HepG2 (cell line): Measurements from ENCODE around the gene AMBRA1. TPM values are rescaled to one million over a fixed set of nuclear protein-coding genes. Genes with fewer than 3 reads are reported as not detected.

ENCODE experiments used
- ATAC-seq: fragments of 200-7000 bp; cut with Tn5 transposase; 3 replicates; pipeline ENCODE4 v1.9.1; 2020; ENCODE audit warnings: mild to moderate bottlenecking, moderate library complexity
- BruUV-seq: library from RNA; stranded (reverse); fragments of 400-500 nt; replicated peaks from 2 replicates; lab custom pipeline; 2021; lab: Mats Ljungman, UMichigan
- CTCF ChIA-PET: fragments of 300-600 bp; formaldehyde crosslinking; extraction: SDS; loops from one replicate; lab custom pipeline; 2021; ENCODE audit warnings: low total read pairs, inconsistent platforms, low intra/inter-chr PET ratio; lab: Yijun Ruan, JAX
- POLR2A ChIA-PET: fragments of 350-600 bp; sonication (Branson Sonifier 250); formaldehyde crosslinking; loops from one replicate; lab custom pipeline; 2020; ENCODE audit warnings: antibody characterized with exemption, inconsistent platforms; lab: Yijun Ruan, JAX
- DNase-seq: peaks from one replicate; pipeline ENCODE4 v3.0.0-alpha.2; 2015; ENCODE audit warnings: low spot score
- FAIRE-seq: peaks from 3 replicates; lab custom pipeline; 2011; peaks lifted over from hg19 to GRCh38; lab: Jason Lieb, UNC
- H2AFZ ChIP-seq: one replicate; pipeline ENCODE4 v1.6.1; 2011; ENCODE audit warnings: low read length, inconsistent platforms
- H3K27ac ChIP-seq: fragments of 300-600 bp; 3 replicates; pipeline ENCODE4 v1.8.0; 2011; ENCODE audit warnings: mixed run types, mild to moderate bottlenecking, mixed read lengths, low read length, inconsistent platforms; ENCODE audit not compliant: insufficient read depth; ENCODE audit errors: extremely low read length
- H3K27me3 ChIP-seq, 2 experiments: fragments of 200-600 bp in 1 of 2; 2 replicates in 1 of 2; 3 replicates in 1 of 2; pipeline versions ENCODE4 v1.6.0 to v1.8.0; 2011; ENCODE audit warnings: low read length in 2 of 2, mild to moderate bottlenecking in 2 of 2, moderate library complexity in 2 of 2, inconsistent platforms in 1 of 2; ENCODE audit not compliant: insufficient read depth in 2 of 2, control insufficient read depth in 1 of 2
- H3K36me3 ChIP-seq, 2 experiments: fragments of 200-600 bp in 1 of 2; replicated peaks in 1 of 2; 2 replicates in 1 of 2; 3 replicates in 1 of 2; pipeline versions ENCODE4 v1.5.1 to v1.8.0; 2011; ENCODE audit warnings: low read length in 2 of 2, inconsistent platforms in 1 of 2; ENCODE audit not compliant: insufficient read depth in 2 of 2, control insufficient read depth in 1 of 2
- H3K4me1 ChIP-seq: 2 replicates; pipeline ENCODE4 v1.5.1; 2012; ENCODE audit warnings: low read length, inconsistent platforms; ENCODE audit not compliant: insufficient read depth
- H3K4me2 ChIP-seq: 2 replicates; pipeline ENCODE4 v1.6.0; 2011; ENCODE audit warnings: low read depth, low read length, inconsistent platforms
- H3K4me3 ChIP-seq, 3 experiments: fragments of 200-600 bp in 1 of 3; sonication (generic), shearing (Covaris generic) in 1 of 3; replicated peaks in 1 of 3; 2 replicates each; pipeline ENCODE4 v1.5.1; 2011 to 2016; ENCODE audit warnings: low read length in 3 of 3, inconsistent platforms in 2 of 3, low read depth in 2 of 3, mild to moderate bottlenecking in 2 of 3, control low read depth in 1 of 3, mixed read lengths in 1 of 3; ENCODE audit not compliant: insufficient read depth in 1 of 3
- H3K79me2 ChIP-seq: one replicate; pipeline ENCODE4 v1.6.1; 2011; ENCODE audit warnings: low read length, inconsistent platforms; ENCODE audit not compliant: insufficient read depth
- H3K9ac ChIP-seq: 2 replicates; pipeline ENCODE4 v1.6.0; 2011; ENCODE audit warnings: mild to moderate bottlenecking, low read depth, low read length, inconsistent platforms; ENCODE audit not compliant: insufficient read depth
- H3K9me3 ChIP-seq: 2 replicates; pipeline ENCODE4 v1.5.1; 2012; ENCODE audit warnings: mild to moderate bottlenecking, low read length
- H4K20me1 ChIP-seq: 2 replicates; pipeline ENCODE4 v1.6.0; 2011; ENCODE audit warnings: inconsistent platforms, mild to moderate bottlenecking, low read length, moderate library complexity; ENCODE audit not compliant: insufficient read depth
- ARID2 ChIP-seq: sonication (generic); formaldehyde crosslinking; IDR thresholded peaks from 2 replicates; pipeline ENCODE4 v1.8.1; 2022; ENCODE audit warnings: mild to moderate bottlenecking, missing genetic modification reagents, borderline replicate concordance
- ARNTL ChIP-seq: sonication (generic); formaldehyde crosslinking; IDR thresholded peaks from 2 replicates; pipeline ENCODE4 v1.4.0; 2020; ENCODE audit warnings: mild to moderate bottlenecking, missing genetic modification reagents
- CBX2 ChIP-seq, 2 experiments: fragments of 200-600 bp in 1 of 2; sonication (generic); formaldehyde crosslinking in 1 of 2; IDR thresholded peaks; 2 replicates each; pipeline versions ENCODE4 v1.7.0 to v1.8.1; 2018 to 2022; ENCODE audit warnings: low read depth in 2 of 2, low read length in 1 of 2, mild to moderate bottlenecking in 1 of 2, missing genetic modification reagents in 1 of 2
- ESRRA ChIP-seq: sonication (generic); formaldehyde crosslinking; IDR thresholded peaks from 2 replicates; pipeline ENCODE4 v1.5.1; 2020; ENCODE audit warnings: mild to moderate bottlenecking, low read depth, missing genetic modification reagents
- KDM6A ChIP-seq: IDR thresholded peaks from 2 replicates; pipeline ENCODE4 v1.6.1; 2016; ENCODE audit warnings: low read depth
- KMT2A ChIP-seq: sonication (generic); formaldehyde crosslinking; IDR thresholded peaks from 2 replicates; pipeline ENCODE4 v1.4.0; 2020; ENCODE audit warnings: missing genetic modification reagents
- RELA ChIP-seq: sonication (generic); formaldehyde crosslinking; IDR thresholded peaks from 2 replicates; pipeline ENCODE4 v1.4.0; 2020; ENCODE audit warnings: missing genetic modification reagents
- SYNCRIP ChIP-seq: fragments of 200-400 bp; formaldehyde crosslinking; IDR thresholded peaks from 2 replicates; pipeline ENCODE4 v1.6.1; 2018; ENCODE audit warnings: mild to moderate bottlenecking, low read depth, low read length; ENCODE audit not compliant: insufficient read depth
- TAF15 ChIP-seq: fragments of 200-400 bp; formaldehyde crosslinking; IDR thresholded peaks from one replicate; pipeline ENCODE4 v1.6.1; 2018; ENCODE audit warnings: mild to moderate bottlenecking, low read depth, low read length; ENCODE audit not compliant: poor library complexity, severe bottlenecking
- YEATS2 ChIP-seq: sonication (generic); formaldehyde crosslinking; IDR thresholded peaks from 2 replicates; pipeline ENCODE4 v1.4.0; 2020; ENCODE audit warnings: missing genetic modification reagents, borderline replicate concordance
- ZNF264 ChIP-seq: sonication (generic); formaldehyde crosslinking; IDR thresholded peaks from 2 replicates; pipeline ENCODE4 v1.4.0; 2020; ENCODE audit warnings: missing genetic modification reagents
- ZNF33B ChIP-seq: sonication (generic); formaldehyde crosslinking; IDR thresholded peaks from 2 replicates; pipeline ENCODE4 v1.5.1; 2020; ENCODE audit warnings: mild to moderate bottlenecking, missing genetic modification reagents
- WGBS: methylation state at CpG from one replicate; pipeline ENCODE4 v1.1.6; 2017; ENCODE audit warnings: low lambda C conversion rate; 5-methylcytosine and 5-hydroxymethylcytosine counted together
- in situ Hi-C: cut with HindIII; loops from 2 replicates; pipeline ENCODE4 v1.10.0; 2017; ENCODE audit warnings: low pct_unique_long_range_greater_than_20kb; ENCODE audit not compliant: extremely low pct_ligation_motif_present
- intact Hi-C: fragments of 100-400 bp; cut with micrococcal nuclease; formaldehyde crosslinking; loops from one replicate; pipeline ENCODE4 v1.10.0; 2022; ENCODE audit not compliant: unreplicated experiment
- polyA plus RNA-seq, 8 experiments: library from polyadenylated mRNA; depleted of rRNA in 3 of 8; stranded (reverse) in 7 of 8; unstranded in 1 of 8; fragments of >200 nt; fragmentation: Illumina TruSeq in 4 of 8; extraction: Trizol in 4 of 8; gene quantifications; 2 replicates each; pipeline versions ENCODE4 v1.2.1 to v1.2.3, GENCODE V29; 2011 to 2016; ENCODE audit warnings: low read depth in 4 of 8, missing spikeins in 1 of 8, mixed read lengths in 1 of 8; ENCODE audit not compliant: insufficient read depth in 1 of 8
- total RNA-seq, 5 experiments: library from RNA; depleted of rRNA; stranded (reverse); fragments of >200 nt; fragmentation: Illumina TruSeq; extraction: Trizol; gene quantifications; 2 replicates each; pipeline ENCODE4 v1.2.3, GENCODE V29; 2016; ENCODE audit warnings: low read depth in 1 of 5
- TF ChIP-seq, protein P1 (sequence below): sonication (generic); formaldehyde crosslinking; IDR thresholded peaks from 2 replicates; pipeline ENCODE4 v1.4.0; 2020; ENCODE audit warnings: missing genetic modification reagents
- TF ChIP-seq, protein P2 (sequence below): sonication (generic); formaldehyde crosslinking; IDR thresholded peaks from 2 replicates; pipeline ENCODE4 v1.5.0; 2020; ENCODE audit warnings: missing genetic modification reagents
- TF ChIP-seq, protein P3 (sequence below): sonication (generic); IDR thresholded peaks from 2 replicates; pipeline ENCODE4 v1.6.1; 2016; ENCODE audit warnings: low read depth, borderline replicate concordance
- TF ChIP-seq, protein P4 (sequence below): sonication (generic); formaldehyde crosslinking; IDR thresholded peaks from 2 replicates; pipeline ENCODE4 v1.5.1; 2020; ENCODE audit warnings: mild to moderate bottlenecking, missing genetic modification reagents, moderate library complexity

AMBRA1 gene
- total and polyA plus RNA-seq, 2 of the 13 experiments (the other 11 are each of a cell fraction or from before 2014, with no cell fraction given), result 15.7 to 26.0 TPM

DNA sequence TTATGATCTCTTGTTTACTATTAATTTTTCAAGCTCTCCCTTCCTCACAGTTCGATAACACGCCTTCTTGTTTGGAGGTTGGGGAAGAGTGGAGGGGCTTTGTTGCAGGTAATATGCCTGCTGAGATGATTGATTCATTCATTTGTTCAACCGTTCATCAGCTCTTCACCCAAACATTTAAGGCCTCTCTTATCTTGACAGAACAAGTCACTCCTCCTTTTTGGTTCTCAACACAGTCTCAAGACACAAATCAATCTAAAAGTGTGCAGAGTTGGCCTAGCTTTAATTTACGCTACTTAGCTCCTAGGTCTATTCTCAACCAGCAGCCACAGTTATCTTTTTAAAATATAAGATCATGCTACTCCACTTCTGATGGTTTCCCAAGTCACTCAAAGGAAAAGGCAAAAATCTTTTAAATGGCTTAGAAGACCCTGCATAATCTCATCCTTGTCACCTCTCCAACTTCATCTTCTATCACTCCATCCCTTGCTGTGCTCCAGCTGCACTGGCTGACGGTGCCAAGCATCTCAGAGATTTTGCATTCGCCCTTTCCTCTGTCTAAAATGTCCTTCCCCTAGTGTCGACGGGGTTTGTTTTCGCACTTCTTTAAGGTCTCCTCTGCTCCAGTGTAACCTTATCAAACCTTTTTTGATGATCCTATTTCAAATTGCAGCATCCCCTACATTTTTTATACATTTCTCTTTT is 60.3 kb downstream of the AMBRA1 start (continued):
- TF ChIP-seq, protein P1, sequence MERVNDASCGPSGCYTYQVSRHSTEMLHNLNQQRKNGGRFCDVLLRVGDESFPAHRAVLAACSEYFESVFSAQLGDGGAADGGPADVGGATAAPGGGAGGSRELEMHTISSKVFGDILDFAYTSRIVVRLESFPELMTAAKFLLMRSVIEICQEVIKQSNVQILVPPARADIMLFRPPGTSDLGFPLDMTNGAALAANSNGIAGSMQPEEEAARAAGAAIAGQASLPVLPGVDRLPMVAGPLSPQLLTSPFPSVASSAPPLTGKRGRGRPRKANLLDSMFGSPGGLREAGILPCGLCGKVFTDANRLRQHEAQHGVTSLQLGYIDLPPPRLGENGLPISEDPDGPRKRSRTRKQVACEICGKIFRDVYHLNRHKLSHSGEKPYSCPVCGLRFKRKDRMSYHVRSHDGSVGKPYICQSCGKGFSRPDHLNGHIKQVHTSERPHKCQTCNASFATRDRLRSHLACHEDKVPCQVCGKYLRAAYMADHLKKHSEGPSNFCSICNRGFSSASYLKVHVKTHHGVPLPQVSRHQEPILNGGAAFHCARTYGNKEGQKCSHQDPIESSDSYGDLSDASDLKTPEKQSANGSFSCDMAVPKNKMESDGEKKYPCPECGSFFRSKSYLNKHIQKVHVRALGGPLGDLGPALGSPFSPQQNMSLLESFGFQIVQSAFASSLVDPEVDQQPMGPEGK, result no peak

DNA sequence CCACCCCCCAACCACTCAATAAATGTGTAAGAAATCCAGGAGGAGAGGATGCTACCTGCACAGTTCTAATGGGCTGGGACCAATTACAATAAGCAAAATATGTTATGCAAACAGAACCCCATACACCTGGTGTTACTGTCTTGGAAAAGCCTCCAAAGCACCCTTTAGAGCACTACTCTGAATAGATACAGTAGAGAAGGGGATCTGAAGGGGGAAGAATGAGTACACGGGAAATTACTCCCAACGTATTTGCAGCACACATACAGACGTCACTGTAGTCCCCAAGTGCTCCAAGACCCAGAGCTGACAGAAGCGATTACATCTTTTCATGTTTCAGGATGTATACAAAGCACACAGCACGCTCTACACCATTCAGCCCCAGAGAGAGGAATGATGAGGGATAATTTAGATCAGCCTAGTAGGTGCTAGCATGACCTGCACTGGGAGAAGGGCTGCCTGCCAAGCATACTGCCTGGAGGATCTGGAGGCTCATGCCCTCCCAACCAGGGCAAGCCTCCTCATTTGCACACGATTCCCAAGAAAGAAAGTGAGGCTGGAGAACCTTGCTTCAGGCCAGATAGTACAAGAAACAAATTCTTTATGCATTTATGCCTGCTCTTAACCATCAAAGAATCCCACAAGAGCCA is 63.8 kb downstream of the AMBRA1 start:
- Histone ChIP-seq H2AFZ (no peak overlapping the region), H3K9me3 (no peaks in the 10 kb centered on the region), H4K20me1 (peaks cover 48% of the 10 kb centered on the region), H3K27ac (no peak overlapping the region), H3K27me3 (no peaks in the 10 kb centered on the region), H3K79me2 (peaks cover 90% of the 10 kb centered on the region), H3K9ac (no peak overlapping the region), H3K4me1 (peaks cover 18% of the 10 kb centered on the region), H3K4me3 (no peak overlapping the region), H3K4me2 (no peak overlapping the region), H3K36me3 (peaks cover 3 to 4% of the 10 kb centered on the region in 2 experiments; a peak in 3 of 5 replicates)
- CTCF ChIA-PET, result interaction anchor here (0.8 to 2.7 kb wide), 3 partner anchors 11 to 141 kb away, joined by 3 to 13 read pairs (median 9); no protein-coding TSS in a partner anchor
- no TSS peak for BruUV-seq
- peak; percentile 31 for ATAC-seq
- intact Hi-C loops (loop anchor here (1.0 kb wide), 1 partner anchor 40 kb away; no protein-coding TSS in a partner anchor), in situ Hi-C loops (loop anchor here (5.0 kb wide), 1 partner anchor 143 kb away; no protein-coding TSS in a partner anchor)
- no peak for FAIRE-seq
- WGBS, result 97% methylated on average over 6 of the region's 6 CpGs
- no peak for DNase-seq
- POLR2A ChIA-PET, result interaction anchor here (1.0 to 1.3 kb wide), 2 partner anchors 25 to 86 kb away, joined by 3 to 4 read pairs; no protein-coding TSS in a partner anchor
- TF ChIP-seq CBX2 (IDR thresholded peaks at IDR 0.05; ENCODE audit: low read depth, low read length), result no peak
- no peak for TF ChIP-seq CBX2 (CRISPR knock-in tag; IDR thresholded peaks at IDR 0.05; ENCODE audit: low read depth)
- TF ChIP-seq, protein P2, sequence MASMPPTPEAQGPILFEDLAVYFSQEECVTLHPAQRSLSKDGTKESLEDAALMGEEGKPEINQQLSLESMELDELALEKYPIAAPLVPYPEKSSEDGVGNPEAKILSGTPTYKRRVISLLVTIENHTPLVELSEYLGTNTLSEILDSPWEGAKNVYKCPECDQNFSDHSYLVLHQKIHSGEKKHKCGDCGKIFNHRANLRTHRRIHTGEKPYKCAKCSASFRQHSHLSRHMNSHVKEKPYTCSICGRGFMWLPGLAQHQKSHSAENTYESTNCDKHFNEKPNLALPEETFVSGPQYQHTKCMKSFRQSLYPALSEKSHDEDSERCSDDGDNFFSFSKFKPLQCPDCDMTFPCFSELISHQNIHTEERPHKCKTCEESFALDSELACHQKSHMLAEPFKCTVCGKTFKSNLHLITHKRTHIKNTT, result no peak
- TF ChIP-seq, protein P3, sequence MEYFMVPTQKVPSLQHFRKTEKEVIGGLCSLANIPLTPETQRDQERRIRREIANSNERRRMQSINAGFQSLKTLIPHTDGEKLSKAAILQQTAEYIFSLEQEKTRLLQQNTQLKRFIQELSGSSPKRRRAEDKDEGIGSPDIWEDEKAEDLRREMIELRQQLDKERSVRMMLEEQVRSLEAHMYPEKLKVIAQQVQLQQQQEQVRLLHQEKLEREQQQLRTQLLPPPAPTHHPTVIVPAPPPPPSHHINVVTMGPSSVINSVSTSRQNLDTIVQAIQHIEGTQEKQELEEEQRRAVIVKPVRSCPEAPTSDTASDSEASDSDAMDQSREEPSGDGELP, result no peak
- no peak for TF ChIP-seq YEATS2 (CRISPR knock-in tag)
- TF ChIP-seq RELA, result no peak
- TF ChIP-seq KMT2A (CRISPR knock-in tag), result no peak
- no peak for TF ChIP-seq KDM6A (CRISPR knock-in tag)
- no peak for TF ChIP-seq ZNF264 (CRISPR knock-in tag)
- TF ChIP-seq SYNCRIP, result no peak
- TF ChIP-seq TAF15, result no peak
- no peak for TF ChIP-seq ZNF33B (CRISPR knock-in tag)
- no peak for TF ChIP-seq ESRRA
- TF ChIP-seq ARID2 (CRISPR knock-in tag), result no peak
- TF ChIP-seq, protein P4, sequence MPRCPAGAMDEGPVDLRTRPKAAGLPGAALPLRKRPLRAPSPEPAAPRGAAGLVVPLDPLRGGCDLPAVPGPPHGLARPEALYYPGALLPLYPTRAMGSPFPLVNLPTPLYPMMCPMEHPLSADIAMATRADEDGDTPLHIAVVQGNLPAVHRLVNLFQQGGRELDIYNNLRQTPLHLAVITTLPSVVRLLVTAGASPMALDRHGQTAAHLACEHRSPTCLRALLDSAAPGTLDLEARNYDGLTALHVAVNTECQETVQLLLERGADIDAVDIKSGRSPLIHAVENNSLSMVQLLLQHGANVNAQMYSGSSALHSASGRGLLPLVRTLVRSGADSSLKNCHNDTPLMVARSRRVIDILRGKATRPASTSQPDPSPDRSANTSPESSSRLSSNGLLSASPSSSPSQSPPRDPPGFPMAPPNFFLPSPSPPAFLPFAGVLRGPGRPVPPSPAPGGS (CRISPR knock-in tag), result no peak
- TF ChIP-seq ARNTL (CRISPR knock-in tag), result no peak
